MM.1S (cell line): Measurements from ENCODE around the gene NUP210.

Experiments
- CTCF ChIP-seq: fragments of 300-600 bp; sonication (generic); IDR thresholded peaks from 2 replicates; pipeline ENCODE4 v1.5.1; 2016; ENCODE audit warnings: antibody characterized with exemption, low read length, mixed read lengths
- EZH2 ChIP-seq: fragments of 300-600 bp; sonication (generic); optimal IDR thresholded peaks from 2 replicates; pipeline ENCODE3; 2017; ENCODE audit warnings: low read depth, mild to moderate bottlenecking, antibody characterized with exemption, low read length, mixed read lengths
- EZH2phosphoT487 ChIP-seq: fragments of 300-600 bp; sonication (generic); IDR thresholded peaks from 2 replicates; pipeline ENCODE4 v1.6.1; 2018; ENCODE audit warnings: antibody characterized with exemption, low read length

- TF ChIP-seq EZH2 (no peak), EZH2phosphoT487 (no peak), CTCF (no peak)
Measured at GRCh38 chr3:13460341-13460736, 40.2 kb upstream of the NUP210 start.
